ENCODE data around the gene STON2. TPM values are rescaled to one million over a fixed set of nuclear protein-coding genes. Genes with fewer than 3 reads are reported as not detected.

STON2 gene
- total RNA-seq, 1 donor from 2014 or later, result 77.2 TPM

DNA sequence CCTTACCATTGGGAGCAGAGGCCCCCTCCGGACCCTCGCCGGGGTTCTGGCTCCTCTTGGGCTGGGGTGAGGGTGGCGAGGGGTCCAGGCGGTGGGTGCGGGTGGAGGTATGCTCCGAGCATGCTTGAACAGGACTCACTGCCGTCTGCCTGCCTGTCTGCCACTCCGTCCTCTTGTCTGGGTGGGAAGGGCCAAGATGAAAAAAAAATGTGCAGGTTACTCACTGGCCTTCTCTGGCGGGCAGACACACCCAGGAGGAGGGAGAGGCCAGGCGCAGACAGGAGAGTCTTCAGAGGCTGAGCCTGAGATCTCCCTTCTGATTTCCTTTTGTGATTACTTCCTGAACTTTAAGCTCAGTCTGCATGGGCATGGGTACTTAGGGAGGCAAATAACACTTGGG is 76.1 kb downstream of the STON2 start:
- peak overlapping the region; percentile 84 for H3K27ac Mint-ChIP-seq
- DNase-seq (ENCODE audit: low spot score, unreplicated experiment), result peak; percentile 20
- H3K9me3 Mint-ChIP-seq (ENCODE audit: low read depth), result no peaks in the 10 kb centered on the region
- peaks cover 8% of the 10 kb centered on the region for H3K36me3 Mint-ChIP-seq (ENCODE audit: insufficient read depth)
- no peaks in the 10 kb centered on the region for H3K27me3 Mint-ChIP-seq
- TF ChIP-seq, protein P1, sequence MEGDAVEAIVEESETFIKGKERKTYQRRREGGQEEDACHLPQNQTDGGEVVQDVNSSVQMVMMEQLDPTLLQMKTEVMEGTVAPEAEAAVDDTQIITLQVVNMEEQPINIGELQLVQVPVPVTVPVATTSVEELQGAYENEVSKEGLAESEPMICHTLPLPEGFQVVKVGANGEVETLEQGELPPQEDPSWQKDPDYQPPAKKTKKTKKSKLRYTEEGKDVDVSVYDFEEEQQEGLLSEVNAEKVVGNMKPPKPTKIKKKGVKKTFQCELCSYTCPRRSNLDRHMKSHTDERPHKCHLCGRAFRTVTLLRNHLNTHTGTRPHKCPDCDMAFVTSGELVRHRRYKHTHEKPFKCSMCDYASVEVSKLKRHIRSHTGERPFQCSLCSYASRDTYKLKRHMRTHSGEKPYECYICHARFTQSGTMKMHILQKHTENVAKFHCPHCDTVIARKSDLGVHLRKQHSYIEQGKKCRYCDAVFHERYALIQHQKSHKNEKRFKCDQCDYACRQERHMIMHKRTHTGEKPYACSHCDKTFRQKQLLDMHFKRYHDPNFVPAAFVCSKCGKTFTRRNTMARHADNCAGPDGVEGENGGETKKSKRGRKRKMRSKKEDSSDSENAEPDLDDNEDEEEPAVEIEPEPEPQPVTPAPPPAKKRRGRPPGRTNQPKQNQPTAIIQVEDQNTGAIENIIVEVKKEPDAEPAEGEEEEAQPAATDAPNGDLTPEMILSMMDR (IDR thresholded peaks at IDR 0.05; ENCODE audit: unreplicated experiment), result no peak
- H3K4me3 Mint-ChIP-seq (ENCODE audit: low read depth), result peak overlapping the region; percentile 75
- peaks cover 43% of the 10 kb centered on the region for H3K4me1 Mint-ChIP-seq (ENCODE audit: low read depth)

DNA sequence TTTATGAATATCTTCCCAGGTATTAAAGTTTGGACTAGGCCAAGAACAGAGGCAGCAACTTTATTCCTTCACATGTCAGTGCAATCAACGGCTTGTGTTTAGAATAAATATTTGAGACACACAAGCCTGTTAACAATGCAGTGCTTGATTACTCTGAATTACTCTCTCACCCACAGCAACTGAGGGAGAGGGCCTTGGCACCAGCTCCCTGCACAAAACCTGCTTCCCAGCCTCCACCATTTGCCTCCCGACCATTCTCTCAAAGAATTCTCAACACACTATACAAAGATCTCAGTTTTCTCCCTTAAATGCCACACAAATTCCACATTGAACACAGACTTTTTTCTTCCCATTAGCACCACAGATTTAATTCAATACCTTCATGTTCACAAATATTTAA is 77.0 kb downstream of the STON2 start:
- peak overlapping the region; percentile 75 for H3K4me3 Mint-ChIP-seq (ENCODE audit: low read depth)
- TF ChIP-seq, protein P1 (IDR thresholded peaks at IDR 0.05; ENCODE audit: unreplicated experiment), result no peak
- H3K4me1 Mint-ChIP-seq (ENCODE audit: low read depth), result peaks cover 44% of the 10 kb centered on the region
- peak overlapping the region; percentile 84 for H3K27ac Mint-ChIP-seq
- no peak for DNase-seq (ENCODE audit: low spot score, unreplicated experiment)
- no peaks in the 10 kb centered on the region for H3K27me3 Mint-ChIP-seq
- H3K9me3 Mint-ChIP-seq (ENCODE audit: low read depth), result no peaks in the 10 kb centered on the region
- peaks cover 15% of the 10 kb centered on the region for H3K36me3 Mint-ChIP-seq (ENCODE audit: insufficient read depth)

DNA sequence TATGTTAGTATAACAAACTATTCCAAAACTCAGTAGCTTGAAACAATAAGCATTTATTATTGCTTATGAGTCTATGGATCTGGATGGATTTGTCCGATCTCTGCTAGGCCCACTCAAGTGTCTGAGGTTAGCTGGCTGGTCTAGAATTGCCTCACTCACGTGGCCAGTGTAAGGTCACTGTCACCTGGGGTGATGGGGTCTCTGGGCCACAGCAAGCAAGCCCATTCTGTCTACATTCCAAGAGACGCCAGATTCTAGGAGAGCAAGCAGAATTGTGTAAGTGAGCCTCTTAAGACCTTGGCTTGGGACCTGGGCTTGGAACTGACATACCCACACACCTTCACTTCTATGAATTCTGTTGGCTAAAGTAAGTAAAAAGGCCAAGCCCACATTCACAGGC is 80.2 kb downstream of the STON2 start:
- Mint-ChIP-seq H3K27ac (peak overlapping the region; percentile 83), H3K4me1 (ENCODE audit: low read depth) (peaks cover 67% of the 10 kb centered on the region)

DNA sequence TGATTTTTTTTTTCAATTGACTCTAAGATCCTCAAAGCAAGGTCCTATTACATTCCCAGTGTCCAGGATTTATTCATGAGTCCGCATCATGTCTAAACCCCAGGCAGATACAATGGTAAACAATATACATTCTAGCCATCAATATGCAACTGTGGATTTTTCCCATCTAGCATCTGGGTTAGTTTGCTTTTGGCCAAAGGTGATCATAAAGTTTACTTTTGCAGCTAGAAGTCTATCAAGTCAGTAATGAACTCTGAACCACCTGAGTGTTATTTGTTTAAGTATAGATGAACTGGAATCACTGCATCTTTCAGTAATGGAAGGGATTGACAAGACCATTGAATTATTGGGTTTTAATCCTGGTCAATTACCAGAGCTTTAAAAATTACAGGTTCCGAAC is 80.8 kb downstream of the STON2 start:
- no peak overlapping the region for H3K4me3 Mint-ChIP-seq (ENCODE audit: low read depth)
- no peak overlapping the region for H3K27ac Mint-ChIP-seq
- peaks cover 68% of the 10 kb centered on the region for H3K4me1 Mint-ChIP-seq (ENCODE audit: low read depth)
- peaks cover 20% of the 10 kb centered on the region for H3K36me3 Mint-ChIP-seq (ENCODE audit: insufficient read depth)
- no peak for DNase-seq (ENCODE audit: low spot score, unreplicated experiment)
- no peaks in the 10 kb centered on the region for H3K27me3 Mint-ChIP-seq
- peaks cover 3% of the 10 kb centered on the region for H3K9me3 Mint-ChIP-seq (ENCODE audit: low read depth)
- TF ChIP-seq, protein P1 (IDR thresholded peaks at IDR 0.05; ENCODE audit: unreplicated experiment), result no peak

More for the DNA sequence above, 80.2 kb downstream of the STON2 start:
- H3K27me3 Mint-ChIP-seq, result no peaks in the 10 kb centered on the region
- H3K9me3 Mint-ChIP-seq (ENCODE audit: low read depth), result peaks cover 3% of the 10 kb centered on the region
- no peak for DNase-seq (ENCODE audit: low spot score, unreplicated experiment)
- TF ChIP-seq, protein P1 (IDR thresholded peaks at IDR 0.05; ENCODE audit: unreplicated experiment), result no peak
- H3K4me3 Mint-ChIP-seq (ENCODE audit: low read depth), result no peak overlapping the region
- peaks cover 20% of the 10 kb centered on the region for H3K36me3 Mint-ChIP-seq (ENCODE audit: insufficient read depth)

DNA sequence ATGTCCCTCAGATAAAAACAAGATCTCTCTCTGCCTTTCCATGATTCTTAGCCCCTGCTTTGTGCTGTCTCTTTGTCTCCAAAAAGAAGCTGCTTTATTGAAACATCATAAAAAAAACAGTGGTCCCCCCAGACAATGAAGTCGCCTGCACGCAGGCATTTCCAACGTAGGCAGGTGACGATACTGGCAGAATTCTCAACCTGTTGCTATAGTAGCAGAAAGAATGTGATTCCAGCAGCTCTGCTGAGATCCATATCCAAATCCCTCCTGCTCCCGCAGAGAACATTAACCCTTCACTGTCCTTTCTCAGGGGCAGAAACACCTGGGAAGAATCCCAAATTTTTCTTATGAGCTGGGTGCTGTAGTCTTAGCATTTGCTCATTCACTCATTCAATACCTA is 84.8 kb downstream of the STON2 start:
- TF ChIP-seq, protein P1 (IDR thresholded peaks at IDR 0.05; ENCODE audit: unreplicated experiment), result no peak
- H3K9me3 Mint-ChIP-seq (ENCODE audit: low read depth), result peaks cover 3% of the 10 kb centered on the region
- H3K27ac Mint-ChIP-seq, result peak overlapping the region; percentile 97
- H3K27me3 Mint-ChIP-seq, result no peaks in the 10 kb centered on the region
- peak overlapping the region; percentile 43 for H3K4me3 Mint-ChIP-seq (ENCODE audit: low read depth)
- no peak for DNase-seq (ENCODE audit: low spot score, unreplicated experiment)
- H3K4me1 Mint-ChIP-seq (ENCODE audit: low read depth), result peaks cover 65% of the 10 kb centered on the region
- H3K36me3 Mint-ChIP-seq (ENCODE audit: insufficient read depth), result peaks cover 14% of the 10 kb centered on the region
